Ammon's horn (tissue), 1 donor: ENCODE data around the gene WDR91.
A peak's percentile ranks its signal among the peaks of the same experiment; 100 is the strongest.
"Not testable (repeated sequence)": the region's sequence is repeated elsewhere in the genome, so short reads cannot be mapped to it uniquely, and the experiment has no call there.

ENCODE experiments used
- DNase-seq: peaks from one replicate; pipeline ENCODE4 v3.0.0-alpha.2; 2016; ENCODE audit warnings: low spot score

WDR91 gene

DNA sequence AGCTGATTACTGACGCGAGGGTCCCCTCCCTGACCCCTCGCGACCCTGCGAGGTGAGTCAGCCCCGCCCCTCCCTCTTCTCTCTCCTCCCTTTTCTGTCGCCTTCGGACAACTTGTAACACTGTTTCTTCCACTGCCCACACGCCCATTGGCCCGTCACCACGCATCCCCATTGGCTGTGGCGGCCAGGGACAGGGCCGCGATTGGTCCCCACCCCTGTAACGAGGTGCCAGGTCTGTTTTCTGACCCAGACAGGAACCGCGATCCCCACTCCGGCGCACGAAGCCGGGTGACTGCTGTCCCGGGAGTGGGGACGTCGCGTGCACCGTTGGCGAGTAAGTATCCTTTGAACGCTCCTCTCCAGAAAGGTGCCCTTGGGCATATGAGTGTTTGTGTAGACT lies 22.2 kb upstream of the WDR91 start, which contains the start of gene STRA8:
Gene STRA8 (plus strand): TSS at position 269 of the 400 bp plus-strand sequence. CDS start 6,687 bp downstream, outside the sequence.
- no peak for DNase-seq

DNA sequence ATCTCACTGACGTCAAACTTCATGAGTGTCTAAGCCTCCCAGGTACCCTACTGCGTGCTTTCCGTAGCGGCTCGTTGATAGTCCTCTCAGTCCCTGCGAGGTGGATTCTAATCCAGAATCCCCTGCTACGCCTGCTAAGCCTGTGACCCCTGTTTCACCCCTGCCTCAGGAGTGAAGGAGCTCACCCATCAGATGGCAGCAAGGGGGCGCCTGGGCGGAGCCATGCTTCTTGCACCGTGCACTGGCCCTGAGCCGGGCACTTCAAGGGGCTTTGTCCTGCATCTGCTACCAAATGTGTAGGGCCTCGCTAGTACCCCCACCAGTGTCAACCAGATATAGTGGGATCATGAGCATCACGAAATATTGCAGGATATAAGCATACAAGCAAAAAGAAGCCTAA lies 21.4 kb upstream of the WDR91 start:
- DNase-seq: no peak

DNA sequence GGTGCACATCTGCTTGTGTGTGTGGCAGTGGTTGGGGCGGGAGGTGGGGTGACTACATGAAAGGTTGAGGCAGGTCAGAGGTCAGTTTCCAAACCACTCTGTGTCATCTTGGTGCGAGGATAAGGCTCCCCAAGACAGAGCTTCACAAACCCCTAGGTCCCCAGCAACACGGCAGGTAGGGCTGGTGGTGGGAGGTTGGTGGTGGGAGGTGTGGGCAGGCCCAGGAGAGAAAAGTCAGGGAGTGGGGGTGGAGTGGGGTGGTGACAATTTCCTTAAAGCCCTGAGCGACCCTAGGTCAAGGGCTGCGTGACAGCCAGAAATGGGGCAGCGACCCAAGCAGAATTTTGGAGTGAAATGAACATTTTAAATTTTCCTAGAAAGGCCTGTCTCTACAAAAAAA lies 20.8 kb upstream of the WDR91 start:
- no peak for DNase-seq

DNA sequence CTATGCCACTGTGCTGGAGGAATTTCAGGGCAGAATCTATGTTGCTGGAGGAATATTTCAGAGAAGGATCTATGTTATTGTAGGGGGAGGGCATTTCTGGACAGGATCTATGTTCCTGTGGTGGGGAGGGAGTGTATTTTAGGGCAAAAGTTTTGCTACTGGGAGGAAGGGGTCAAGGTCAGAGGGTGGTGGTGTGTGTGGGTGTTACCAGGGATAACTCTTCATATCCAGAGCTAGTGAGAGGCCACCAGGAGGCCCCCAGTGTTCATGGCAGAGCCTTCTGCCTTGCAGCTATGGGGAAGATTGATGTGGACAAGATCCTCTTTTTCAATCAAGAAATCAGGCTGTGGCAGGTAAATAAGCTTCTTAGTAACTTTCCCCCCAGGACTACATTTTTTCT lies 20.4 kb upstream of the WDR91 start:
- no peak for DNase-seq

DNA sequence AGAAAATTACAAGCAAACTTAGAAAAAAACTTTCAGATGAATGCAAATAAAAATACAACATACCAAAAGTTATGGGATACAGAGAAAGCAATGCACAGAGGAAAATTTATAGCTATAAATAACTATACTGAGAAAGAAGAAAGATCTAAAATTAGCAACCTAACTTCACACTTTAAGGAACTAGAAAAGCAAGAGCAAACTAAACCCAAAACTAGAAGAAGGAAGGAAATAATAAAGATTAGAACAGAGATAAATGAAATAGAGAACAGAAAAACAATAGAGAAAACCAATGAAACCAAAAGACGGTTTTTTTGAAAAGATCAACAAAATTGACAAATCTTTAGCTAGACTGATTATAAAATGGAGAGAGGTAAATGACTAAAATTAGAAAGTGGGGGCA lies 12.7 kb upstream of the WDR91 start:
- DNase-seq: no peak

DNA sequence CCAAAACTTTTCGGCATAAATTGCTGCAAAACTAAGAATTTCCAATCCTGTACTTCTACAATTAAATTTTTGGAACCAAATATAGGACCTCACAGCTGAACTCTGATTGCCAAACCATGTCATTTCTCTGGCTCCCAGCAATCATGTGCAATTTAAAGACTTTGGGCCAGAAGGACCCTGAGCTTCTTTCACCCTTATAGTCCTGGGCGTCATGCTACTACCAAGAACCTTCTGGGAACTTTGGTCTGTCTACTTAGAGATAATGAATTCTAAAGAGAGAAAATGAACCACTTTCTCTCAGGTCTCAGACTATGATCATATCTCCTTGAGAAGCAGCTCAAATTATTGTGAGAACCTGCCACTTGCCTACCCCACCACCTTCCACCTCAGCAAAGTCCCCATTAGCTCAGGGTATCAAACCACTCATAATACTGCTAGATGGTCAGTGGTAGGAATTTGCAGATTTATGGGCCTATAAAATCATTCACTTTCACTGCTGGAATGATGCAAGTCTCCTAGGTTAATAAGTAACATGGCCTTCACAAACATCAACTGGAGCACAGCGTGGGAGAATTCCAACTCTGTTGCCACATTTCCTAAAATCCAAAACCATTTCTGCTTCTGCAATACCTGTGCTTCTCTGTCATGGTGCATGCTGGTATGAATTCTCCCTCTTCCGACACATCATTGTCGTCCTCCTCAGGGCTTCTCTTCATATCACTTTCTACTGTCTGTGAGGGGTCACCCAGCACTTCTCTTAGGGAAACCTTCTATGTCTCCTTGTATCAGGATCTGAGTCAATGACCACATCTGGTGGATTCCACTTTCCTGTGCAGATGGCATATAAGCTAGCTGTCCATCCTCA lies 6.6 kb upstream of the WDR91 start:
- no peak for DNase-seq

DNA sequence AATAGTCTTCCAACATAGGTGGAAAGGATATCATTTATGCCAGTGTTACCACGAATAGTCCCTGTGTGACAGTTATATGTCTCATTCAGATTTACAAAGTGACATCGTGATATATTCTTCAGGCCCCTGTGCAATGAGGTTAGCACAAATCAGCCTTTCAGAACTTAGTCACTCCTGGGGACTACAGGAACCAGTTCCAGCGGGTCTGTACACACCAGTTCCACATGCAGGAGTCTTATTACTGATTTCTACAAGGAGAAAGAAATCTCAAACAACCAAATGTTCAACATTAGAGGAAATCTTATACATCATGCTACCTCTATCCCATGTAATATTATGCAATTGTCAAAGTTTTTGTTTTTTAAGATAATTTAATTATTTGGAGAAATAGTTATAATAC lies 4.4 kb upstream of the WDR91 start:
- no peak for DNase-seq

DNA sequence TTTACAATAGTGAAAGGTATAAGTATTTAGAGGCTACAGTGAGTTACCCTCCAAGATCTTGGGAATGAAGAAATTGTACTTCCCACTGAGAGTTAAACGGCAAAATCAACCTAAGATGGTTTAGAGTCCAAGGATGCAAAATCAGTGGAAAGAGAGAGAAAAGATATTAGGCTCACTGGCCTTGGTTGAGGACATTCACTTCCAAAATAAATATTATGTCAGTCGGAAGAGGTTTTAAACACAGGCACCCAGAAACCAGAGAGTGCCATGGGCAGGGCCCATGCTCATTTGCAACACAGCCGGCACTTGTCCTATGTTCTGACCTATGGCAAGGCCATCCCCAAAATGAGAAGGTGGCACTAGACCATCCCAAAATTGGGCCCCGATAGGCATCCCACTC lies 3.9 kb upstream of the WDR91 start:
- no peak for DNase-seq

DNA sequence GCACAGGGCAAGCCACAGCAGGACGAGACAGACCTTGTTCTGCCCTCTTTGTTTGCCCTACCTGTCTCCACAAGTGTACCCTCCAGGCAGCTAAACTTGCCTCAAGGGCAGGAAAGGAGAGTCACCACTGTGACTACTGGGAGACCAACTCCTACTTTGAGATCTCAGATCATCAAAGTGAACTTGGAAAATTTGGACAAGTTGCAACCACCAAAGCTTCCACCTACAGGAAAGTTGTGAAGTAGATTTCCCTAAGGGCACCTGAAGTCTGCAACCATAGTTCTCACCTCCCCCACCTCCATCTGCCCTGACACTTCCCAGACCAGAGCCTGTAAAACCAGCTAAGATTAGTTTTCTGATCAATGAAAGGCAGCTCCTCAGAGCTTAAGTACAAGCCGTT lies 2.5 kb upstream of the WDR91 start:
- no peak for DNase-seq

DNA sequence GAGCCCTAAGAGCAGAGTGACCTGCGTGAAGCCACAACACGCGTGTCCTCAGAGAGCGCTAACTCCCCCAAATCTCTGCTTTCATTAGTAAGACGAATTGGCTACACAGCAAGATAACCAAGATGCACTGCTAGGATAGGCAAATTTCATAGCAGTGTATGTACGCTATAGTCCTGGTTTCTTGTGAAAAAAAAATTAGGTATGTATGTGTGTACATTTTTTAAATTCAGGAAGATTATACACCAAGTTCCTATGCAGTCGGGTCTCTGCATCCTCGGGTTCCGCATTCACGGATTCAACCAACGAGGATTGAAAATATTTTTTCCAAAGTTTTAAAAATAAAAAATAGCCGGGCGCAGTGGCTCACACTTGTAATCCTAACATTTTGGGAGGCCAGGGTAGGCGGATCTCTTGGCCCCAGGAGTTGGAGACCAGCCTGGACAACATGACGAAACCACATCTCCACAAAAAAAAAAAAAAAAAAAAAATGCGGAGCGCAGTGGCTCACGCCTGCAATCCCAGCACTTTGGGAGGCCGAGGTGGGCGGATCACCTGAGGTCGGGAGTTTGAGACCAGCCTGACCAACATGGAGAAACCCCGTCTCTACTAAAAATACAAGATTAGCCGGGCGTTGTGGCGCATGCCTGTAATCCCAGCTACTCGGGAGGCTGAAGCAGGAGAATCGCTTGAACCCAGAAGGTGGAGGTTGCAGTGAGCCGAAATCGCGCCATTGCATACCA lies 790 bp upstream of the WDR91 start:
- not testable (repeated sequence) for DNase-seq

DNA sequence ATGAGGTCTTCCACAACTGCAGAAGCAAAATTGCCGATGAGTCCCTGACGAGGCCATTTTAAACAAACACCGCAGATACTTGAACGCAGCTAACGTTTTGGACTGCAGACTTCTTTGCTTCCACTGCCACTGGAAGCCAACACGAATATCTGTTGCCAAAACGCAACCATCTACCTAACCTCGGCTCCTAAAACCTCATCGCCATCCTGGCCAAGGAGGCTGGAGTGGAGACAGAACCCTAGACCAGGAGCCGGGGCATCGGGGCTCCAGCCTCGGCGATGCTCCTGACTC lies 493 bp downstream of the WDR91 start:
- no peak for DNase-seq

DNA sequence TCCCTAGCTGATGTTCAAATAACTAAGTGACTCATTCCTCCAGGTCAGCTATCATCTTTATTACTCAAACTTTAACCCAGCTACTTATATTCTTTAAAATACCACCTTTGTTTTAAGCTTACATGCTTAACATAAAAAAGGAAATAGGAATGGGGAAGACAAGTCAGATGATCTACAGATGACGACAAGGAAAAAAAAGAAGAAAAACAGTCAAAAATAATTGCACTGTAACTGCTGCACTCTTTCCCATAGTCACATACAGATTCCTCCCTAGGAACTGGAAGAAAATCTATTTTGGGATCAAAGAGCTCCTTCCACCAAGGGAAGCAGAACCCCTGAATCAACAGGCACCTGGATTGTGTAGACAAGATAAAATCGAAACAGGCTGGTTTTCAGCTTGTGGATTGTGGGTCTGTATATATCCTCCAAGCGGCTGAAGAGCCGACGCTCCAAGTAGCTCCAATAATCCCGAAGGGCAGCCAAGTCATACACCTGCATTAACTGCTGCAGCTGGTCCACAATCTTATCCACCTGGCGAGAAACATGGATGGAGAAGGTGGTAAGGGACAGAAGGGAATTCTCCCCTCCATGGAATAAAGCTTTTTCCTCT lies 2.0 kb downstream of the WDR91 start:
- no peak for DNase-seq

DNA sequence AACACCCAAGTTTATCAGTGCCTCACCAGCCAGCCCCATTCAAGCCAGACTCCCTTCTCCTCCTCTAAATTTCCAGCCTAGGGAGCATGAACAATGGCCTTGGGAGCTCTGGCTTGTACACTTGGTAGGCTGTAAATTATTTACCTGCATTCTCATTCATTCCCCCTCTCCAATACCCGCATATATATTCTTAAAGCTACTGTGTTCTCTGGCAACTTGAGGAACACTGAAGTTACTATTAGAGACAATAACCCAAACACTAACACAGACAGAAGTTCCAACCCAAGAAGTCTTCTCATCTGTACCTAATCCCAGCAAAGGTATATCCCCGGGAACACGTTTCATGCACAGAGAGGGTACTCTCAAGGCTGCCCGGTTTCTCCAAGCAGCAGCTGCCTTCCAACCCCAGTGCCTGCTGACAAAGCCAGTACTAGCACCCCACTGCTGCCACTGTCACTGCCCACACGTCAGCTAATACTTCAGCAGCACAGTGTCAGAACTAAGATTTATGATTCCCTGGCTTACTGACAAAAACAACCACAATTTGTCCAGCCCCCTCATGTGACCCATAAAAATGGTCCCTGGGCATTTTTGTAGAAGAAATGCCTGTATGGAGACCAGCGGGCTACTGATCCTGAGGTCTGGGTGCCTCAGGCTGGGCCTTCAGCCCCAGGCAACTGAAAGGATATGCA lies 3.1 kb downstream of the WDR91 start:
- DNase-seq: no peak

DNA sequence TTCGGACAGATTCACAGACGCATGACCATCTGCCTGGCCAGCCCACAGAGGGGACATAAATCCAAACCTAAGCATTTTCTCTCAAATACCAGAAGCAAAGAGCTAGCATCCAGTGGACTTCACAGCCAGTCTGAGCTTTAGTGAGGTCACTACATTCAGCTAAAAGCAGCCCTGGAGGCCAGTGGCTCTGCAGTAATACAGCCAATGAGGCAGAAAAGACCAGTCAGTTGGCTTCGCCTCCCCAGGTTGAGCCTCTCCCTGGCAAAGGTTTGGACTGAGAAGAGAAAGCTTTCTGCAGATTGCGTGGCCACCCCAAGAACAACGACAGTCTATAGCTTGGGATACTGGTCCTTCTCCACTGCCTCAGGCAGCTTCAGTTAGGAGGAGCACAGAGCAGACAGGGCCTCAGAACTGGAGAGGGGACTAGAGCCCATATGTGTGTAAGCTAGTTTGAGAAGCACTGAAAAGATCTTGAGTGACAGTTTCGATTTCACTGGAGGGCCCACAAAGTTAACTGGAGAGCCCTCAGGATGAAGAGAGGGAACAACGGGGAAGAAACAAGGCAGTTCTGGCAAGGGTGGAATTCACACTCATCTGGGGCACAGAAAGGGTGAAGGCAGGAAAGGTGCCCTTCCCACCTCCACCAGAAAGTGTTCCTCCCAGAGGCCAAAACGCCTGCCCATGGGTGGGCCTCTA lies 3.8 kb downstream of the WDR91 start:
- no peak for DNase-seq

DNA sequence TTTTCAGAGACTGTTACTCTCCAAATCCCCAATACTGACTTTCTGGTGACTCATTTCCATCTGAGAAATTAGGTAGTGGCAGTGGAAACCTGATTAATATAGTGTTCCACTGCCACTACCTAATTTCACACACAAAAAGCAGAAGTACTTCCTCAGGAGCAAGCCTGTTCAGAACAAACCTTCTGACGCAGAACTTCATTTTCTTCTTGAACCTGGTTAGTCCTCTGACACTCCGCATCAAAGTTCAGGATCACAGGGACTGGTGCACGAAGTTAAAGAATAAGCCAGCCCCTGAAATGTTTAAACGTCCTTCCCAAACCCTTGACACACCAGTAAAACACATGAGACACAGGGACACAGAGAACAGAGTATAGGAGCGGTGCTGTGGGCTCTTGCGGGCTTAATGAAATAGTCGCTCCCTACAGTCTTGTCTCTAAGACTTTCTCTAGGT lies 4.4 kb downstream of the WDR91 start:
- DNase-seq: no peak

DNA sequence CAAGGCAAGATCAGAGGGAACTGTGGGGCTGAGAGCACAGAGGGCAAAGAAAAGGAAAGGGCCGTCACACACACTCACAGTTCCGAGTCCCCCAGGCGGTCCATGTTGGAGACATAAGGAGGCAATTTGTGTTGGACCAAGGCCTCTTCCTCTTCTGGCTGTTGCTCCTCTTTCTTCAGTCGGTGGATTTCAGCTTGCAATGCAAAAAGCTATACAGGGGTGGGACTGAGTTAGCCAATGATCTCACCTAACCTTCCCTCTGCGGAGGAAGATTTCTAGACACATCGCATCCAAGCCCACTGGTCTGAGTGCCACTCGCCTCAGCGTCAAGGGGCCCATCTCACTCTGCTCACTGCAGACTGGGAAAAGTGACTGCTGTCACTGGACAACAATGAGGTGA lies 5.5 kb downstream of the WDR91 start:
- peak; percentile 37 for DNase-seq

DNA sequence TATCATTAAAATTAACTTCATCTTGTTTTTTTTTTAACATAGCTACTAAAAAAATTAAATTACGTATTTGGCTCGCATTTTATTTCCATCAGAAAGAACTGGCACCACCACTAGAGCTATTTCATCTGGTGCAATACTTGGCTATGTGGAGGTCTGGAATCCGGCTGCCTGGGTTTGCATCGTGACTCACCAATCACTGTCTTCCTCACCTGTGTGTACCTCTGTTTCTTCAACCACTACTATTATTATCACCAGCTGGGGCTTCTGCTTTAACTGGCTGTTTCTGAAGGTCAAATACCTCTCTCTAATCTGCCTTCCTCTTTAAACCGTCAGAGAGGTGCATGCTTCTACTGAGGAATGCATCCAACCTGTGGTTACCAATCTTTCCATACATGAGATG lies 6.5 kb downstream of the WDR91 start:
- no peak for DNase-seq

DNA sequence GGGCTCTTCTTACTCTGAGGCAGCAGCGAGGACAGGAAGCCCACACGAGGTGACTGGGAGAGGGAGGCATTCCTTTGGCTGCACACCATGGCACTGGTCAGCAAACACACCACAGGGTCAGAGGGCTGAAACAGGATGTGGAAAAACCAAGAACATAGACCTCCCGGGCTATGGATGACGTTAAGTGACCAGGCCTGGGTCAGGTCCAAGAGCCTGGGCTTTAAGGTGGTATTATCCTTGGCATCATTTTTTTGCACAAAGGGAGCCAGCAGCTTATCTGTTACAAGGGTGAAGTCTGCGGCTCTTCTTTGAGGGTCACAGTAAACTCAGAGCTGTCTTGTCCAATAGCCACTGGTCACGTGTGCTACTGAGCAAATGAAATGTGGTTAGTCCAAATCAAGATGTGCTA lies 7.0 kb downstream of the WDR91 start:
- DNase-seq: no peak

DNA sequence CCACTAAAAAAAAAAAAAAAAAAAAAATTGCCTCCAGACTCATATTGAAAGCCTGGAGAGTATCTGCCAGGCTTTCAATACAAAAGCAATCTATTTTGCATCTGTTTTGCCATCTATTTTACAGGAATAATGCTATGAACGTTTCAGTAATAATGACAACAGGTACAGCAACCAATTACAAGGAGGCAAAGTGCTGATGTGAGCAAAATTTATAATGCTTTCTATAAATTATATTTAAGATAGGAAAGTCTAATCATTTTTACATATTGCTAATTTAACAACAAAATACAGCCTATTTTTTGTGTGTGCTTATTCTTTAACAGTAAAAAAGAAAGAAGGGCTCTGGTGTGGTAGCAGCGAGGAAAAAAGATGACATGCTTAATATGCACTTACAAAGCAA lies 10.0 kb downstream of the WDR91 start:
- no peak for DNase-seq

DNA sequence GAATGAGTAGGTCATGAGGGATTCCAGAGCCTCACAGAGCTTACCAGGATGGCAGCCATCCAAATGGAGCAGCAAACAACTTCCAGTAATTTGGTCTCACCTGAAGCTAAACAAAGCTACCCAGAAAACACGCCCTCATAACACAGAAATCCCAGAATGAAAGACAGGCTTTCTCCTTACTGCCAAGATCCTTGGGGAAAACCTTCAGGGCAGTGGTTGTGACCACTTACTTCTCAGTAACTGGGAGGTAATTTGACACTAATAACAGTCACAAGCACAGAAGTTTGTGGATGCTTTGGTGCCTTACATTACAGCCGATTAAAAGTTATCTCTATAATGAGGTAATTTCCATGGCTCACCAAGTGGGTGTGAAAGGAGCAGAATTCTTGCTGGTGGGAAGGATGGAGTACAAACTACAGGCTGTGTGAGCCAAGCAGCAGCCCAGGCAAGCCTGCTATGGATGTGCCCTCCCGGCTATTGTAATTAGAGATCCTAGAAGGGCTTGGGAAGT lies 10.4 kb downstream of the WDR91 start:
- DNase-seq: no peak

DNA sequence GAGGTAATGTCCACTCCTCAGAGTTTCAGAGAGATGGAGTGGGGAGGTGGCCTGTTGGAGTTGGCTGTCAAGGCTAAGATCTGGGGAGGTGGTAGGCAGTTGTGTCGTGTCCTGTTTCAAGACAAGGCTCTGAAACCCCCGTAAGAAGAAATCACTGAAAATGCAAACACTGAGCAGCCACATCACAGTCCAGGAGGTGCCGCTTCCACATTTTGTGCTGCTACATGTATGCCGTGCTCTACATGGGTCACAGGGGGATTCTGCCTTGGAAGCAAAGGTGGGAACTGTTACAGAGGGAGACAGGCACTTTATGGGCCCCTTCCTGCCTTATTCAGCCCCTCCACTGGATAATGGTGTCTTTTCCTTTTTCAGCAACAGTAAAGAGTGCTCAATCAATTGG lies 11.9 kb downstream of the WDR91 start:
- no peak for DNase-seq
